Stimulated activated CD4-positive, alpha-beta T cell treated with anti-CD3 and anti-CD28 coated beads, Interleukin-4, amount 100 ng/mL, for 1 hour (primary cell): ENCODE measurements around the gene FN3KRP.
A peak's percentile ranks its signal among the peaks of the same experiment; 100 is the strongest.
"Not testable (repeated sequence)": the region's sequence is repeated elsewhere in the genome, so short reads cannot be mapped to it uniquely, and the experiment has no call there.

Experiments used
- DNase-seq: peaks from one replicate; pipeline ENCODE4 v3.0.0-alpha.2; 2020

Gene FN3KRP

GRCh38 chr17:82745524-82745923 lies 29.0 kb downstream of the FN3KRP start:
- no peak for DNase-seq

- no peak for DNase-seq
These were observed 32.2 kb downstream of the FN3KRP start for GRCh38 chr17:82748756-82749155.

- no peak for DNase-seq
These were observed 33.9 kb downstream of the FN3KRP start for GRCh38 chr17:82750241-82750908.

GRCh38 chr17:82751171-82751570 lies 34.7 kb downstream of the FN3KRP start:
- no peak for DNase-seq

GRCh38 chr17:82751571-82752370 lies 35.3 kb downstream of the FN3KRP start, which contains the start of gene TBCD:
Gene TBCD, plus strand, starts transcription at chr17:82752065. Its CDS starts 129 bp downstream, at chr17:82752194.
- peak; percentile 88 for DNase-seq

- peak; percentile 54 for DNase-seq
These were observed 36.1 kb downstream of the FN3KRP start for GRCh38 chr17:82752371-82753200.

GRCh38 chr17:82753201-82753464 lies 36.6 kb downstream of the FN3KRP start:
- no peak for DNase-seq

GRCh38 chr17:82754297-82755208 lies 38.0 kb downstream of the FN3KRP start:
- no peak for DNase-seq

- DNase-seq: no peak
These were observed 39.7 kb downstream of the FN3KRP start for GRCh38 chr17:82756166-82756565.

GRCh38 chr17:82765371-82765770 lies 48.9 kb downstream of the FN3KRP start:
- no peak for DNase-seq

- peak; percentile 40 for DNase-seq
These were observed 50.7 kb downstream of the FN3KRP start for GRCh38 chr17:82767041-82767754.

GRCh38 chr17:82769041-82769440 lies 52.5 kb downstream of the FN3KRP start:
- no peak for DNase-seq

GRCh38 chr17:82772026-82772425 lies 55.5 kb downstream of the FN3KRP start:
- DNase-seq: no peak

GRCh38 chr17:82774456-82774855 lies 58.0 kb downstream of the FN3KRP start:
- DNase-seq: not testable (repeated sequence)

GRCh38 chr17:82775001-82775823 lies 58.7 kb downstream of the FN3KRP start:
- peak; percentile 41 for DNase-seq

- no peak for DNase-seq
These were observed 59.9 kb downstream of the FN3KRP start for GRCh38 chr17:82776454-82776853.
